Activated T-cell treated with anti-CD3 and anti-CD28 coated beads, Interleukin-2, amount 50 U/mL, for 72 hours (primary cell): ENCODE results near the gene GAB2. TPM values are rescaled to one million over a fixed set of nuclear protein-coding genes. Genes with fewer than 3 reads are reported as not detected.

Source experiments
- ATAC-seq, 2 donors: fragments of 150-1000 bp; cut with Tn5 transposase; replicated peaks in 1 of 2; 2 replicates each; pipeline ENCODE4 v1.10.0; 2021; ENCODE audit warnings: moderate library complexity in 2 of 2, mild to moderate bottlenecking in 1 of 2
- DNase-seq, 2 donors: peaks; one replicate each; pipeline ENCODE4 v3.0.0; 2021 to 2022; ENCODE audit warnings: mixed read lengths in 1 of 2
- H3K27ac Mint-ChIP-seq: one replicate; pipeline ENCODE4 v1.8.0; 2022; ENCODE audit warnings: mild to moderate bottlenecking, moderate library complexity, mixed read lengths
- H3K27me3 Mint-ChIP-seq: one replicate; pipeline ENCODE4 v1.8.0; 2022; ENCODE audit warnings: low read depth, mixed read lengths
- H3K36me3 Mint-ChIP-seq, 2 donors: one replicate each; pipeline ENCODE4 v1.8.0; 2022; ENCODE audit warnings: mixed read lengths in 2 of 2, mild to moderate bottlenecking in 1 of 2; ENCODE audit not compliant: insufficient read depth in 2 of 2
- H3K4me1 Mint-ChIP-seq: one replicate; pipeline ENCODE4 v1.8.0; 2022; ENCODE audit warnings: low read depth, mixed read lengths
- H3K4me3 Mint-ChIP-seq, 2 donors: one replicate each; pipeline ENCODE4 v1.8.0; 2022; ENCODE audit warnings: mild to moderate bottlenecking in 2 of 2, mixed read lengths in 2 of 2, moderate library complexity in 2 of 2
- H3K9me3 Mint-ChIP-seq, 2 donors: one replicate each; pipeline ENCODE4 v1.8.0; 2022; ENCODE audit warnings: mixed read lengths in 2 of 2
- total RNA-seq, 2 donors: library from RNA; stranded (reverse); gene quantifications; one replicate each; pipeline ENCODE4 v1.2.3, GENCODE V29; 2022

The GAB2 gene
- total RNA-seq, 2 donors from 2014 or later, result 48.0 to 51.7 TPM

GRCh38 chr11:78203184-78203583, 214.4 kb downstream of the GAB2 start:
- Mint-ChIP-seq H3K36me3 (peaks cover 2 to 8% of the 10 kb centered on the region in 2 donors), H3K9me3 (no peaks in the 10 kb centered on the region), H3K27me3 (no peaks in the 10 kb centered on the region), H3K27ac (peak overlapping the region; percentile 82), H3K4me3 (peak overlapping the region; percentile 80 to 84), H3K4me1 (peaks cover 47% of the 10 kb centered on the region)
- ATAC-seq (peak; percentile 44 to 59), DNase-seq (peak in 1 of 2 donors; percentile 32)

GRCh38 chr11:78202733-78203167, 214.9 kb downstream of the GAB2 start:
- peaks cover 2 to 8% of the 10 kb centered on the region in 2 donors for H3K36me3 Mint-ChIP-seq
- H3K27ac Mint-ChIP-seq, result peak overlapping the region; percentile 82
- DNase-seq (peak; percentile 39 to 42), ATAC-seq (peak; percentile 85 to 86)
- H3K4me3 Mint-ChIP-seq, result peak overlapping the region; percentile 80 to 84
- no peaks in the 10 kb centered on the region for H3K9me3 Mint-ChIP-seq
- no peaks in the 10 kb centered on the region for H3K27me3 Mint-ChIP-seq
- peaks cover 47% of the 10 kb centered on the region for H3K4me1 Mint-ChIP-seq

GRCh38 chr11:78201096-78201818, 216.4 kb downstream of the GAB2 start:
- no peaks in the 10 kb centered on the region for H3K27me3 Mint-ChIP-seq
- H3K4me3 Mint-ChIP-seq, result peak overlapping the region; percentile 59 to 69
- H3K4me1 Mint-ChIP-seq, result peaks cover 49% of the 10 kb centered on the region
- peaks cover 2 to 7% of the 10 kb centered on the region in 2 donors for H3K36me3 Mint-ChIP-seq
- no peak for DNase-seq
- no peaks in the 10 kb centered on the region for H3K9me3 Mint-ChIP-seq
- peak overlapping the region; percentile 82 for H3K27ac Mint-ChIP-seq
- ATAC-seq, result peak; percentile 27 to 39

GRCh38 chr11:78200553-78200952, 217.1 kb downstream of the GAB2 start:
- no peak overlapping the region for H3K27ac Mint-ChIP-seq
- H3K9me3 Mint-ChIP-seq, result no peaks in the 10 kb centered on the region
- no peak overlapping the region for H3K4me3 Mint-ChIP-seq

GRCh38 chr11:78200061-78200460, 217.6 kb downstream of the GAB2 start:
- peaks cover 2 to 8% of the 10 kb centered on the region in 2 donors for H3K36me3 Mint-ChIP-seq
- H3K27me3 Mint-ChIP-seq, result no peaks in the 10 kb centered on the region
- peaks cover 52% of the 10 kb centered on the region for H3K4me1 Mint-ChIP-seq
- H3K4me3 Mint-ChIP-seq, result no peak overlapping the region
- no peak overlapping the region for H3K27ac Mint-ChIP-seq
- ATAC-seq, result no peak
- no peak for DNase-seq
- H3K9me3 Mint-ChIP-seq, result no peaks in the 10 kb centered on the region

More at GRCh38 chr11:78200553-78200952, 217.1 kb downstream of the GAB2 start:
- peaks cover 48% of the 10 kb centered on the region for H3K4me1 Mint-ChIP-seq
- peaks cover 2 to 8% of the 10 kb centered on the region in 2 donors for H3K36me3 Mint-ChIP-seq
- DNase-seq (no peak), ATAC-seq (no peak)
- H3K27me3 Mint-ChIP-seq, result no peaks in the 10 kb centered on the region

GRCh38 chr11:78199653-78200015, 218.0 kb downstream of the GAB2 start:
- H3K36me3 Mint-ChIP-seq, result peaks cover 4 to 8% of the 10 kb centered on the region in 2 donors
- ATAC-seq, result no peak
- H3K4me3 Mint-ChIP-seq, result no peak overlapping the region
- H3K4me1 Mint-ChIP-seq, result peaks cover 52% of the 10 kb centered on the region
- no peak overlapping the region for H3K27ac Mint-ChIP-seq
- no peaks in the 10 kb centered on the region for H3K27me3 Mint-ChIP-seq
- H3K9me3 Mint-ChIP-seq, result no peaks in the 10 kb centered on the region
- DNase-seq, result no peak

- Mint-ChIP-seq H3K27me3 (no peaks in the 10 kb centered on the region), H3K4me1 (peaks cover 53% of the 10 kb centered on the region), H3K9me3 (no peaks in the 10 kb centered on the region), H3K36me3 (peaks cover 5 to 8% of the 10 kb centered on the region in 2 donors), H3K27ac (no peak overlapping the region), H3K4me3 (no peak overlapping the region)
- DNase-seq, result no peak
- no peak for ATAC-seq
These were observed 218.5 kb downstream of the GAB2 start for GRCh38 chr11:78199015-78199652.

- DNase-seq, result no peak
- H3K4me3 Mint-ChIP-seq, result no peak overlapping the region
- no peak overlapping the region for H3K27ac Mint-ChIP-seq
- H3K27me3 Mint-ChIP-seq, result no peaks in the 10 kb centered on the region
- H3K36me3 Mint-ChIP-seq, result peaks cover 7 to 14% of the 10 kb centered on the region in 2 donors
- ATAC-seq, result no peak
- no peaks in the 10 kb centered on the region for H3K9me3 Mint-ChIP-seq
- peaks cover 60% of the 10 kb centered on the region for H3K4me1 Mint-ChIP-seq
These were observed 219.8 kb downstream of the GAB2 start for GRCh38 chr11:78197816-78198215.

- no peak overlapping the region for H3K27ac Mint-ChIP-seq
- no peak for ATAC-seq
- no peaks in the 10 kb centered on the region for H3K9me3 Mint-ChIP-seq
- no peaks in the 10 kb centered on the region for H3K27me3 Mint-ChIP-seq
- peaks cover 54% of the 10 kb centered on the region for H3K4me1 Mint-ChIP-seq
- DNase-seq, result no peak
- H3K4me3 Mint-ChIP-seq, result no peak overlapping the region
- peaks cover 7 to 14% of the 10 kb centered on the region in 2 donors for H3K36me3 Mint-ChIP-seq
These were observed 220.9 kb downstream of the GAB2 start for GRCh38 chr11:78196661-78197091.

- Mint-ChIP-seq H3K9me3 (no peaks in the 10 kb centered on the region), H3K27me3 (no peaks in the 10 kb centered on the region), H3K4me3 (no peak overlapping the region), H3K27ac (no peak overlapping the region), H3K36me3 (peaks cover 7 to 14% of the 10 kb centered on the region in 2 donors), H3K4me1 (peaks cover 52% of the 10 kb centered on the region)
- ATAC-seq (no peak), DNase-seq (no peak)
These were observed 221.6 kb downstream of the GAB2 start for GRCh38 chr11:78195917-78196560.

- peaks cover 59% of the 10 kb centered on the region for H3K4me1 Mint-ChIP-seq
These were observed 223.1 kb downstream of the GAB2 start for GRCh38 chr11:78194490-78194889.

GRCh38 chr11:78193806-78194205, 223.8 kb downstream of the GAB2 start:
- H3K36me3 Mint-ChIP-seq, result peaks cover 7 to 13% of the 10 kb centered on the region in 2 donors
- no peak for DNase-seq
- H3K4me3 Mint-ChIP-seq, result no peak overlapping the region
- no peaks in the 10 kb centered on the region for H3K9me3 Mint-ChIP-seq
- H3K27me3 Mint-ChIP-seq, result no peaks in the 10 kb centered on the region
- ATAC-seq, result no peak
- H3K27ac Mint-ChIP-seq, result no peak overlapping the region
- peaks cover 62% of the 10 kb centered on the region for H3K4me1 Mint-ChIP-seq

More at GRCh38 chr11:78194490-78194889, 223.1 kb downstream of the GAB2 start:
- Mint-ChIP-seq H3K27me3 (no peaks in the 10 kb centered on the region), H3K36me3 (peaks cover 7 to 14% of the 10 kb centered on the region in 2 donors), H3K9me3 (no peaks in the 10 kb centered on the region), H3K27ac (no peak overlapping the region), H3K4me3 (no peak overlapping the region)
- DNase-seq (no peak), ATAC-seq (peak; percentile 53 to 62)

GRCh38 chr11:78192911-78193351, 224.7 kb downstream of the GAB2 start:
- H3K4me1 Mint-ChIP-seq, result peaks cover 62% of the 10 kb centered on the region
- DNase-seq (peak in 1 of 2 donors; percentile 20), ATAC-seq (no peak)
- H3K27me3 Mint-ChIP-seq, result no peaks in the 10 kb centered on the region
- peaks cover 5 to 11% of the 10 kb centered on the region in 2 donors for H3K36me3 Mint-ChIP-seq
- H3K27ac Mint-ChIP-seq, result peak overlapping the region; percentile 35
- peak overlapping the region; percentile 10 to 11 for H3K4me3 Mint-ChIP-seq
- H3K9me3 Mint-ChIP-seq, result no peaks in the 10 kb centered on the region
